Transverse colon (tissue), 4 donors: Measurements from ENCODE around the gene CEP78. TPM values are rescaled to one million over a fixed set of nuclear protein-coding genes. Genes with fewer than 3 reads are reported as not detected.

Experiments
- DNase-seq: peaks from one replicate; pipeline ENCODE4 v3.0.0-alpha.2; 2019
- H3K27ac ChIP-seq, 4 donors: fragments of 200-600 bp; sonication (generic); 2 replicates each; pipeline ENCODE4 v1.5.1; 2016 to 2018; ENCODE audit warnings: inconsistent platforms in 4 of 4
- H3K27me3 ChIP-seq: fragments of 200-600 bp; sonication (generic); 2 replicates; pipeline ENCODE4 v1.5.1; 2017; ENCODE audit warnings: inconsistent platforms
- H3K36me3 ChIP-seq, 4 donors: fragments of 200-600 bp; sonication (generic); 2 replicates each; pipeline ENCODE4 v1.5.1; 2017 to 2019; ENCODE audit warnings: inconsistent platforms in 4 of 4
- H3K4me1 ChIP-seq, 4 donors: fragments of 200-600 bp; sonication (generic); 2 replicates each; pipeline ENCODE4 v1.5.1; 2017 to 2020; ENCODE audit warnings: inconsistent platforms in 4 of 4
- H3K4me3 ChIP-seq, 4 donors: fragments of 200-600 bp; sonication (generic); 1 replicate in 1 of 4; 2 replicates in 3 of 4; pipeline versions ENCODE4 v1.5.1 to v1.6.1; 2017 to 2019; ENCODE audit warnings: inconsistent platforms in 4 of 4
- H3K9me3 ChIP-seq, 2 donors: fragments of 200-600 bp; sonication (generic); 2 replicates each; pipeline ENCODE4 v1.5.1; 2017 to 2019; ENCODE audit warnings: inconsistent platforms in 2 of 2
- EP300 ChIP-seq: sonication (generic); formaldehyde crosslinking; IDR thresholded peaks from one replicate; pipeline ENCODE4 v1.6.1; 2017; ENCODE audit warnings: antibody characterized with exemption, low read depth
- POLR2A ChIP-seq: fragments of 450-650 bp; IDR thresholded peaks from one replicate; pipeline ENCODE4 v1.6.1; 2016; ENCODE audit warnings: antibody characterized with exemption, mild to moderate bottlenecking, moderate library complexity
- POLR2AphosphoS5 ChIP-seq, 3 donors: sonication (generic); formaldehyde crosslinking; IDR thresholded peaks; one replicate each; pipeline ENCODE4 v1.6.1; 2016; ENCODE audit warnings: antibody characterized with exemption in 3 of 3
- WGBS, 2 donors: methylation state at CpG; one replicate each; pipeline ENCODE4 v1.1.5; 2018; ENCODE audit warnings: low coverage in 1 of 2; 5-methylcytosine and 5-hydroxymethylcytosine counted together
- in situ Hi-C, 4 donors: fragments of 200-750 bp; cut with MboI; loops; one replicate each; pipeline versions ENCODE4 v1.15.0 to v1.15.1; 2017; ENCODE audit warnings: low sequenced_read_pairs in 3 of 4, low pct_ligation_motif_present in 1 of 4, low pct_unique_long_range_greater_than_20kb in 1 of 4
- intact Hi-C: fragments of 100-400 bp; cut with DNase I; formaldehyde crosslinking; loops from one replicate; pipeline ENCODE4 v1.15.1; 2023; ENCODE audit warnings: low total_unique reads
- total RNA-seq, 4 donors: library from RNA; depleted of rRNA; stranded (reverse); fragments of >200 nt; gene quantifications; one replicate each; pipeline ENCODE4 v1.1.0, GENCODE V29; 2016
- TF ChIP-seq, protein P1 (sequence below), 5 experiments: fragments of 200-600 bp in 3 of 5; fragments of 450-650 bp in 2 of 5; sonication (generic) in 3 of 5; IDR thresholded peaks; 1 replicate in 2 of 5; 2 replicates in 3 of 5; pipeline ENCODE4 v1.5.1; 2016 to 2017; ENCODE audit warnings: antibody characterized with exemption in 5 of 5, inconsistent platforms in 3 of 5, mild to moderate bottlenecking in 2 of 5, moderate library complexity in 1 of 5

Gene CEP78
- total RNA-seq, 4 donors from 2014 or later = 2.6 to 7.3 (median 4.3) TPM

DNA sequence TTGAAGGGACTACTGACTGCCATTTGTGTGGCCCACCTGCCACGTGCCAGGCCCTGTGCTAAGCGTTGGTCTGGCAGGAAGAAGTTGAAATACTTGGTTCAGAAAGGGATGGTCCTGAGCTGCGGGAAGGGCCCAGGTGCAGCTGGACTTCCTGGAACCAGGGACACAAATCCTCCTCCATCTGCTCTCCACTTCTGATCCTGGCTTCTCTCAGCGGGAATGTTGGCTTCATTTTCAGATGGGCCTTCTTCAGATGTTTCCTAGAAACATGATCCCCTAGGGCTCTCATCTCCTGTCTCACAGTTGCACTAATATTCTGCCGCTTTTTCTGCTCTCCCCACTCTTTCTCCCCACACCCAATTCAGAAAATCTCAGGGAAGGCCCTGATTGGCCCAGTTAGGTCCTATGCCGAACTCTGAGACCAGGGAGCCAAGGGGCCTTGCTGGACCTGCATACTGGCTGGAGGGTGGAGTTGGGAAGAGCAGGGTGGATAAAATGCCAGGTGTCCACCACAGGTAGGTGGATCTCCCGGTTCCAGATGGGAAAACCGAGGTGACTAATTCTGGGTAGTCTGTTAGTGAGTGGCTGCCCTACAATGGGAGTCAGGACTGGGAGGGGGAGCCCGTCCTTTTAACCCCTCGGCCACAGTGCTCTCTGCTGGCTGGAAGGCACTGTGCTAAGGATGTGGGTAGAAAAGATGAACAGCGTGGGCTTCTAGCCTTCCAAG is 80.5 kb downstream of the CEP78 start:
- no peak for DNase-seq
- in situ Hi-C loops = no loop called here
- Histone ChIP-seq H3K27me3 (no peaks in the 10 kb centered on the region), H3K4me1 (no peaks in the 10 kb centered on the region), H3K4me3 (no peak overlapping the region), H3K9me3 (no peaks in the 10 kb centered on the region), H3K27ac (no peak overlapping the region), H3K36me3 (no peaks in the 10 kb centered on the region)
- TF ChIP-seq, protein P1, sequence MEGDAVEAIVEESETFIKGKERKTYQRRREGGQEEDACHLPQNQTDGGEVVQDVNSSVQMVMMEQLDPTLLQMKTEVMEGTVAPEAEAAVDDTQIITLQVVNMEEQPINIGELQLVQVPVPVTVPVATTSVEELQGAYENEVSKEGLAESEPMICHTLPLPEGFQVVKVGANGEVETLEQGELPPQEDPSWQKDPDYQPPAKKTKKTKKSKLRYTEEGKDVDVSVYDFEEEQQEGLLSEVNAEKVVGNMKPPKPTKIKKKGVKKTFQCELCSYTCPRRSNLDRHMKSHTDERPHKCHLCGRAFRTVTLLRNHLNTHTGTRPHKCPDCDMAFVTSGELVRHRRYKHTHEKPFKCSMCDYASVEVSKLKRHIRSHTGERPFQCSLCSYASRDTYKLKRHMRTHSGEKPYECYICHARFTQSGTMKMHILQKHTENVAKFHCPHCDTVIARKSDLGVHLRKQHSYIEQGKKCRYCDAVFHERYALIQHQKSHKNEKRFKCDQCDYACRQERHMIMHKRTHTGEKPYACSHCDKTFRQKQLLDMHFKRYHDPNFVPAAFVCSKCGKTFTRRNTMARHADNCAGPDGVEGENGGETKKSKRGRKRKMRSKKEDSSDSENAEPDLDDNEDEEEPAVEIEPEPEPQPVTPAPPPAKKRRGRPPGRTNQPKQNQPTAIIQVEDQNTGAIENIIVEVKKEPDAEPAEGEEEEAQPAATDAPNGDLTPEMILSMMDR (IDR thresholded peaks at IDR 0.05) = no peak
- TF ChIP-seq POLR2A (no peak), POLR2AphosphoS5 (IDR thresholded peaks at IDR 0.05) (no peak), EP300 (no peak)
- intact Hi-C loops = no loop called here
- WGBS, 2 donors = 95 to 96% methylated on average over 4 to 11 of the region's 11 CpGs

DNA sequence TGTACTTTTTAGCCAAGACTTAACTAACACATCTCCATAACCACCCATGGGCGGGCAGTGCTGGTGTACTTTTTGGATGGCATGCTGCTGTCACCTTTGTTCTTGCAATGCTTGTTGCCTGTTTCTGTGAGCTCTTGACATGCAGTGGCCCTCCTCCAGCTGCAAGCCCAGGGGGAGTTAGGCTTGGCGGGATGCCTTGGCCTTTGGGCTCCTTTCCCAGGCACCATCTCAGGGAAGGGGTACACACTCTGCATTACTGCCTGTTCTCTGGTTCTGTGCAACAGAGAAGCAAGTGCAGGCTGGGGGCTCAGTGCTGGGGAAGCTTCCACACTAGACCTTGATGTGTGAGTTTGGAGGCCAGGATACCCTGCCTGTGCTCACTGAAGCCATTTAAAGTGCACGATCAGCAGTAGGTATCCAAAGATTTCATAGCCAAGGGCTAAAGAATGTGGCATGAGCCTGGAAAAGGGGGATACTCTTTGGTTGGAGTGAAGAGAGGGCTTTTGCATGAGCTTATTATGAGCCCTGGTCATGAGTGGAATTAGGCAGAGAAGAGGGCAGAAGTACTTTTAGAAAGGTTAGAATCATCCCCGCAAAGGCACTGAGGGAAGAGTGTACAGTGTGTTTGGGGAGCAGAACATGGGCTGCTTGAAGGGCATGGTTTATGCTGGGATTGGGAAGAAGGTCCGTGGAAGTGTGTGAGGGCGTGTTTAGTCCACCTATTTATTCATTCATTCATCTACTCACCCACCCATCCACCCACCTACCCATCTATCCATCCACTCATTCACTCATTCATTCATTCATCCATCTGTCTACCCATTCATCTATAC is 83.5 kb downstream of the CEP78 start:
- WGBS, 2 donors = 80 to 95% methylated on average over 4 to 6 of the region's 6 CpGs
- in situ Hi-C loops = no loop called here

DNA sequence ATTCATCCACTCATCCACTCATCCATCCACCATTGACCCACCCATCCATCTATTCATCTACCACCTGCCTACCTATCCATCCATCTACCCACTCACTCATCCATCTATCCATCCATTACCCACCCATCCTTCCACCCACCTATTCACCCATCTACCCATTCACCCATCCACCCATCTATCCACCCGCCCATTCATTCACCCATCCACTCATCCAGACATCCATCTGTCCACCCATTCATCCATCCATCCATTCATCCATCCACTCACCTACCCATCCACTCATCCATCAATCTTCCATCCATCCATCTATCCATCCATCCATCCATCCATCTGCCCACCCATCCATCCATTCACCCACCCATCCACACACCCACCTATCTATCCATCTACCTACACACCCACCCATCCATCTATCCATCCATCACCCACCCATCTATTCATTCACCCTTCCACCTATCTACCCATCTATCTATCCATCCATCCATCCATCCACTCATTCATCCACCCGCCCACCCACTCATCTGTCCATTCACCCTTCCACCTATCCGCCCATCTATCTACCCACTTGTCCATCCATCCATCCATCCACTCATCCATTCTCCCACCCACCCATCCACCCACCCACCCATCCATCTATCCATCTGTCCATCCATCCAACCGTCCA is 84.3 kb downstream of the CEP78 start:
- Histone ChIP-seq H3K4me1 (peaks cover 0 to 5% (median 0%) of the 10 kb centered on the region in 4 donors), H3K27me3 (no peaks in the 10 kb centered on the region), H3K36me3 (no peaks in the 10 kb centered on the region), H3K4me3 (no peak overlapping the region), H3K9me3 (no peaks in the 10 kb centered on the region), H3K27ac (no peak overlapping the region)
- in situ Hi-C loops = no loop called here
- TF ChIP-seq, protein P1 (IDR thresholded peaks at IDR 0.05) = no peak
- no peak for TF ChIP-seq POLR2AphosphoS5 (IDR thresholded peaks at IDR 0.05)
- TF ChIP-seq EP300 = no peak
- TF ChIP-seq POLR2A = no peak
- no peak for DNase-seq
- 86 to 88% methylated on average over 3 to 4 of the region's 4 CpGs for WGBS, 2 donors
- intact Hi-C loops = no loop called here

More for the DNA sequence above, 83.5 kb downstream of the CEP78 start:
- H3K27ac ChIP-seq = no peak overlapping the region
- H3K9me3 ChIP-seq = no peaks in the 10 kb centered on the region
- H3K4me1 ChIP-seq = no peaks in the 10 kb centered on the region
- no peak for TF ChIP-seq POLR2A
- no peak for TF ChIP-seq EP300
- TF ChIP-seq, protein P1 (IDR thresholded peaks at IDR 0.05) = no peak
- TF ChIP-seq POLR2AphosphoS5 (IDR thresholded peaks at IDR 0.05) = no peak
- H3K36me3 ChIP-seq = no peaks in the 10 kb centered on the region
- DNase-seq = no peak
- intact Hi-C loops = no loop called here
- H3K27me3 ChIP-seq = no peaks in the 10 kb centered on the region
- H3K4me3 ChIP-seq = no peak overlapping the region
